H1 (cell line): ENCODE data around the gene VPS18. TPM values are rescaled to one million over a fixed set of nuclear protein-coding genes. Genes with fewer than 3 reads are reported as not detected.

Source experiments
- BACH1 ChIP-seq: IDR thresholded peaks from 2 replicates; pipeline ENCODE4 v1.6.1; 2012; ENCODE audit warnings: low read length, improper control_type of control experiment
- BCL11A ChIP-seq, 2 experiments: IDR thresholded peaks; one replicate each; pipeline ENCODE4 v1.6.1; 2011; ENCODE audit warnings: low read depth in 2 of 2, low read length in 2 of 2, mild to moderate bottlenecking in 2 of 2
- CEBPB ChIP-seq: IDR thresholded peaks from 2 replicates; pipeline ENCODE4 v1.6.1; 2012; ENCODE audit warnings: low read depth, low read length
- CHD1 ChIP-seq: IDR thresholded peaks from 2 replicates; pipeline ENCODE4 v1.6.1; 2012; ENCODE audit warnings: low read depth, low read length, improper control_type of control experiment
- CHD2 ChIP-seq: IDR thresholded peaks from 2 replicates; pipeline ENCODE4 v1.6.1; 2012; ENCODE audit warnings: low read length, improper control_type of control experiment
- CREB1 ChIP-seq: IDR thresholded peaks from 2 replicates; pipeline ENCODE4 v1.6.1; 2012; ENCODE audit warnings: inconsistent platforms
- CTCF ChIP-seq, 3 experiments: IDR thresholded peaks; 1 replicate in 2 of 3; 2 replicates in 1 of 3; pipeline versions ENCODE4 v1.5.1 to v1.6.1; 2011; ENCODE audit warnings: low read length in 3 of 3, mild to moderate bottlenecking in 3 of 3, inconsistent platforms in 2 of 3, low read depth in 1 of 3, moderate library complexity in 1 of 3; ENCODE audit not compliant: insufficient read depth in 1 of 3; ENCODE audit errors: control extremely low read depth in 1 of 3
- EP300 ChIP-seq, 2 experiments: IDR thresholded peaks; 1 replicate in 1 of 2; 2 replicates in 1 of 2; pipeline ENCODE4 v1.6.1; 2011 to 2012; ENCODE audit warnings: low read depth in 2 of 2, low read length in 2 of 2, mild to moderate bottlenecking in 2 of 2, borderline replicate concordance in 1 of 2, inconsistent platforms in 1 of 2, moderate library complexity in 1 of 2
- JUN ChIP-seq: IDR thresholded peaks from 2 replicates; pipeline ENCODE4 v1.6.1; 2011; ENCODE audit warnings: low read depth, mild to moderate bottlenecking, improper control_type of control experiment, low read length
- JUND ChIP-seq: IDR thresholded peaks from 2 replicates; pipeline ENCODE4 v1.6.1; 2011; ENCODE audit warnings: mild to moderate bottlenecking, improper control_type of control experiment, low read length
- KDM4A ChIP-seq: IDR thresholded peaks from one replicate; pipeline ENCODE4 v1.7.1; 2012; ENCODE audit warnings: low read depth, mild to moderate bottlenecking, moderate library complexity, low read length, inconsistent platforms; ENCODE audit not compliant: severe bottlenecking
- POLR2A ChIP-seq, 2 experiments: IDR thresholded peaks; 1 replicate in 1 of 2; 2 replicates in 1 of 2; pipeline ENCODE4 v1.6.1; 2011; ENCODE audit warnings: low read depth in 2 of 2, low read length in 2 of 2, mild to moderate bottlenecking in 2 of 2; ENCODE audit errors: control extremely low read depth in 1 of 2
- POLR2AphosphoS5 ChIP-seq: IDR thresholded peaks from 2 replicates; pipeline ENCODE4 v1.6.1; 2011; ENCODE audit warnings: low read depth, low read length
- RBBP5 ChIP-seq: IDR thresholded peaks from 2 replicates; pipeline ENCODE4 v1.7.1; 2012; ENCODE audit warnings: low read depth, mild to moderate bottlenecking, inconsistent platforms, low read length, moderate library complexity, borderline replicate concordance
- RFX5 ChIP-seq: IDR thresholded peaks from 2 replicates; pipeline ENCODE4 v1.6.1; 2011; ENCODE audit warnings: low read depth, low read length, improper control_type of control experiment, borderline replicate concordance
- RXRA ChIP-seq: IDR thresholded peaks from 2 replicates; pipeline ENCODE4 v1.6.1; 2011; ENCODE audit warnings: low read depth, mild to moderate bottlenecking, low read length, moderate library complexity; ENCODE audit not compliant: insufficient read depth
- SAP30 ChIP-seq: fragments of 300-600 bp; sonication (generic); IDR thresholded peaks from 2 replicates; pipeline ENCODE4 v1.7.1; 2012; ENCODE audit warnings: low read length, moderate library complexity, mild to moderate bottlenecking, inconsistent platforms; ENCODE audit not compliant: insufficient read depth, insufficient replicate concordance
- SP1 ChIP-seq: IDR thresholded peaks from 2 replicates; pipeline ENCODE4 v1.6.1; 2011; ENCODE audit warnings: low read depth, low read length
- SP4 ChIP-seq: IDR thresholded peaks from 2 replicates; pipeline ENCODE4 v1.6.1; 2012; ENCODE audit warnings: low read length, inconsistent platforms
- SRF ChIP-seq: IDR thresholded peaks from 2 replicates; pipeline ENCODE4 v1.6.1; 2011; ENCODE audit warnings: mild to moderate bottlenecking, low read depth, low read length, moderate library complexity
- USF2 ChIP-seq: IDR thresholded peaks from 2 replicates; pipeline ENCODE4 v1.6.1; 2011; ENCODE audit warnings: low read length, improper control_type of control experiment
- YY1 ChIP-seq: IDR thresholded peaks from 2 replicates; pipeline ENCODE4 v1.6.1; 2011; ENCODE audit warnings: low read depth, mild to moderate bottlenecking, low read length
- polyA plus RNA-seq, 7 experiments: library from polyadenylated mRNA; depleted of rRNA in 3 of 7; stranded (reverse) in 5 of 7; unstranded in 2 of 7; fragments of >200 nt in 5 of 7; fragments of 200-250 nt in 2 of 7; gene quantifications; 1 replicate in 5 of 7; 2 replicates in 1 of 7; 4 replicates in 1 of 7; pipeline versions ENCODE4 v1.2.1 to v1.2.3, GENCODE V29; 2011 to 2013; ENCODE audit warnings: missing spikeins in 2 of 7, mixed read lengths in 2 of 7
- total RNA-seq: library from RNA; stranded (reverse); fragmentation: NEBNext Ultra II Directional; extraction: Animal tissue kit (Norgen Biotek cat#: 25700); gene quantifications from 2 replicates; pipeline ENCODE4 v1.2.1, GENCODE V29; 2021

VPS18 gene
- total and polyA plus RNA-seq, 2 of the 8 experiments (the other 6 are each of a cell fraction or from before 2014, with no cell fraction given), result 28.9 to 32.7 TPM

GRCh38 chr15:40941528-40942336 is 47.5 kb downstream of the VPS18 start (continued):
- TF ChIP-seq EP300 (IDR thresholded peaks at IDR 0.05; ENCODE audit: borderline replicate concordance in 1 of 2, low read depth in 2 of 2, low read length in 2 of 2) (0 out of 3 replicates have a peak, but pooled peaks of 1 of the 2 experiments have one; percentile 23), SAP30 (no peak), POLR2A (IDR thresholded peaks at IDR 0.05; ENCODE audit: control extremely low read depth in 1 of 2, low read depth in 2 of 2, low read length in 2 of 2) (no peak), SRF (no peak), POLR2AphosphoS5 (no peak), BACH1 (0 out of 2 replicates have a peak, but pooled peaks have one; percentile 13), KDM4A (no peak), BCL11A (IDR thresholded peaks at IDR 0.05; ENCODE audit: low read depth in 2 of 2, low read length in 2 of 2) (no peak), YY1 (no peak), CHD1 (no peak), RXRA (no peak), SP4 (no peak), USF2 (no peak), RFX5 (no peak), CHD2 (peak; percentile 71; the same call in 1 of the 2 replicates), SP1 (no peak), RBBP5 (no peak), JUN (no peak), CREB1 (no peak), JUND (no peak), CTCF (IDR thresholded peaks at IDR 0.05; ENCODE audit: control extremely low read depth in 1 of 3, insufficient read depth in 1 of 3, low read depth in 1 of 3, low read length in 3 of 3) (peak; percentile 71 to 80 (median 76)), CEBPB (no peak)
